GM12891 (cell line): ENCODE results near the gene CCDC47.

Source experiments
- DNase-seq: peaks from one replicate; pipeline ENCODE4 v3.0.0; 2011; ENCODE audit warnings: low spot score; ENCODE audit not compliant: insufficient read length
- FAIRE-seq: peaks from 2 replicates; lab custom pipeline; 2011; peaks lifted over from hg19 to GRCh38; lab: Jason Lieb, UNC
- PAX5 ChIP-seq: IDR thresholded peaks from 2 replicates; pipeline ENCODE4 v1.6.1; 2011; ENCODE audit warnings: low read length, moderate library complexity, mild to moderate bottlenecking; ENCODE audit not compliant: insufficient read depth, severe bottlenecking
- POLR2A ChIP-seq: IDR thresholded peaks from 2 replicates; pipeline ENCODE4 v1.6.1; 2011; ENCODE audit warnings: low read depth, low read length, control low read depth
- POLR2AphosphoS5 ChIP-seq: IDR thresholded peaks from 2 replicates; pipeline ENCODE4 v1.6.1; 2011; ENCODE audit warnings: low read depth, low read length, control low read depth
- POU2F2 ChIP-seq: IDR thresholded peaks from 2 replicates; pipeline ENCODE4 v1.6.1; 2011; ENCODE audit warnings: low read depth, mild to moderate bottlenecking, control low read depth, low read length, moderate library complexity
- SPI1 ChIP-seq: IDR thresholded peaks from 2 replicates; pipeline ENCODE4 v1.6.1; 2011; ENCODE audit warnings: low read depth, low read length, control low read depth
- TAF1 ChIP-seq: IDR thresholded peaks from 2 replicates; pipeline ENCODE4 v1.6.1; 2011; ENCODE audit warnings: low read depth, low read length, control low read depth

CCDC47 gene

DNA sequence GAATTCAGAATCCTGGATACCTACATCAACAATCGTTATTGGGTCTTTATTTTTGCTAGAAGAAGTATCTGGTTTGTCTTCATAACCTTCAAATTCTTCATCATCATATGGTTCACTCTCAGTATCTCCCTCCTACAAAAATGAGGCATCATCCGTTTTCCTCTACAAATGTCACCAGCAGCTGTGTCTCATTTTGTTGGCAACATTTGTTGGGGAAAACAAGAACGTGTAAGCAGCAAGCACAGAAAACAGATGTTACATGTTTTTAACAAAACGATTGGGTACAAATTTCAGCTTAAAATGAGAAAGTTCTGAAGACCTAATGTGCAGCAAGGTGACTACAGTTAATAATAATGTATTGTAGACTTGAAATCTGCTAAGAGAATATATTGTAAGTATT lies 8.7 kb downstream of the CCDC47 start:
- no peak for TF ChIP-seq POLR2A
- TF ChIP-seq TAF1: no peak
- TF ChIP-seq POU2F2: no peak
- TF ChIP-seq PAX5: no peak
- TF ChIP-seq SPI1: no peak
- DNase-seq: no peak
- FAIRE-seq: no peak

DNA sequence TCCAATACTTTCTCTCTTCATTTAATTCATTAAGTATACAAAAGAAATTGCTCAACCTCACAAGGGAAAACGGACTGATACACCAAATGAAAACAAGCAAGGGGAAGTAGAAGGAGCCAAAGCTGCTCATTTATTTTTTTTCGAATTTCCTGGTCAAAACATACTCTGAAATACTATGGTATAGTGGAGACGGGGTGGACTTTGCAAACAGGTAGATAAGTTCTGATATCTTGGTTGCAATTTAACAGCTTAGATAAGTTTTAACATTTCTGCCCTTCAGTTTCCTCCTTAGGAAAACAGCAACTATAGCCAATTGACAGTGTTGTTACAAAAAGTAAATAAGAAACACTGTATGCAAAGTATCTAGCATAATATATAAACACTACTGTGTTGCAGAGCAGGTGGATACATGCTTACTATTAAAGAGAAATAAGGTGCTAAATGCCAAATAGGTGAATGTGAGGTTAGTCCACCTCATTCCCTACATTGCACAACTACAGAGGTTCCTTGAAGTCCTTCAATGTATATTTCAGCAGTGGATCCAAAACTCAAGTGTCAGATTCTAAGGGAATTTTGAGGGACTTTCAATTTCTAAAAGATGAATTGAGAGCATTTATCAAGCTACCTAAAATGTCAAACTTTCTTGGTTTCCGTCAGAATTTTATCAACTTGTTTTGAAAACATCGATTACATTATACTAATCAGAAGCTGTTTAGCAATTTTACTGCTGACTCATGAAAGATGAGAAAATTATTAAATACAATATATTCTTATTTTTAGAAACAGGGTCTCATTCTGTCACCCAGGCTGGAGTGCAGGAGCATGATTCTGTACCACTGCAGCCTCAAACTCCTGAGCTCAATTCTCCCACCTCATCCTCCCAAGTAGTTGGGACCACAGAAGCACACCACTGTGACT lies 11.0 kb downstream of the CCDC47 start:
- TF ChIP-seq TAF1: no peak
- no peak for TF ChIP-seq PAX5
- TF ChIP-seq POU2F2: no peak
- no peak for TF ChIP-seq SPI1
- TF ChIP-seq POLR2A: no peak
- TF ChIP-seq POLR2AphosphoS5: no peak
- FAIRE-seq (no peak), DNase-seq (no peak)

DNA sequence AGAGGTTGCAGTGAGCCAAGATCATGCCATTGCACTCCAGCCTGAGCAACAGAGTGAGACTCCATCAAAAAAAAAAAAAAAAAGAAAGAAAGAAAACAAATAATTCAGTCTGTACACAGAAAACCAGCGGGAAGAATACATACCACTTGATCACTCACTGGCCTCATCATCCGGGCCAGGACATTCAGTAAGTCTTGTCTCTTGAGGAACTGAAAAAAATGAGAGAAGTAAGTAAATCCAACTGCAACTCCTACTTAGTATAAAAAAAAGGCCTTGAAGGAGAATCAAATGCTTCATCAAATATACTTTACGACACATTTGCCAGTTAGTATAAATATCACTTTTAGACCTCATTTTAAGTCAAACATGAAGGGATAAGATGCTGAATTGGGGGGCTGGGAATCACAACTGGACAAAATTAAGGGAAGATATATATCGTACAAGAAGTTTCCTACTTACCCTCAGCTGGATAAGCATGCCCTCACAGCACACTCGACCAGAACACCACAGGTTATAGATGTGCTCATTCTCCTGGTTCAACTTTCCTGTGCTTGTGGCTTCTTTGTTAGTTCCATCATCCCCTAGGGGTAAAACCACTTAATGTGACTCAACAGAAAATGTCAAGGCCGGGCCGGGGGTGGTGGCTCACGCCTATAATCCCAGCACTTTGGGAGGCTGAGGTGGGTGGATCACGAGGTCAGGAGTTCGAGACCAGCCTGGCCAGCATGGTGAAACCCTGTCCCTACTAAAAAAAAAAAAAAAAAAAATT lies 12.4 kb downstream of the CCDC47 start:
- TF ChIP-seq POLR2A (no peak), PAX5 (no peak), POU2F2 (no peak), SPI1 (no peak), POLR2AphosphoS5 (no peak), TAF1 (no peak)
- FAIRE-seq (no peak), DNase-seq (no peak)

DNA sequence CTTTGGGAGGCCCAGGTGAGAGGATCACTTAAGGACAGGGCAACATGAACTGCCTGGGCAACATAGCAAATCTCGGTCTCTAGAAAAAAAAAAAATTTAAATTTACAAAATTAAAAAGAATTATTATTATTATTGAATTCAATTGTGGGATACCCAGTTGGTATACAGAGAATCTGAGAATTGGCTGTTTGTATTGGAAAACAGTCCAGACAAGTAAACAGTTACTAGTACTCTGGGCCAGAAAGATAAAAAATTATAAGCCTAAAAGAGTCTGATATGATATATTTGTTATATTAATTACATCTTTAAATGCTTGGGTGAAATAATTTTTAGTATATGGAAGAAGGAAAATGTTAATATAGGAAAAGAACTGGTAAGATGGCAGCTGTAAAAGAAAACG lies 15.0 kb downstream of the CCDC47 start:
- DNase-seq (no peak), FAIRE-seq (no peak)
- TF ChIP-seq POLR2A (no peak), SPI1 (no peak), POLR2AphosphoS5 (no peak), POU2F2 (no peak), TAF1 (no peak), PAX5 (no peak)

DNA sequence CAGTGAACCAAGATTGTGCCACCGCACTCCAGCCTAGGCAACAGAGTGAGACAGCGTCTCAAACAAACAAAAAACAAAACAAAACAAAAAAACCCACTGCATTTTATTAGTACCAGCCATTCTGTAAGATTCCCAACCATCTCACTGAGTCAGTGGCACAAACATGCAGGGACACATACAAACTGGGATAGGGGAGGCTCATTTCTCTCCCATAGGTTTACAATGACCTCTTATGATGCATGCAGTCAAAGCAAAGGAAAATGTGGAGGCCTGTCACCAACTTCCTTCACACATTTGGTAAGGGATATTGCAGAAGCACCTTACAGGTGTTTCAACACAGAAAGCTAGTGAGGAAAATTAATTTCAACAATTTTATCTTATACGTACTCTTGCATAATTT lies 19.4 kb downstream of the CCDC47 start:
- TF ChIP-seq SPI1: no peak
- TF ChIP-seq POLR2A: no peak
- no peak for TF ChIP-seq TAF1
- no peak for TF ChIP-seq POLR2AphosphoS5
- no peak for TF ChIP-seq PAX5
- no peak for TF ChIP-seq POU2F2
- DNase-seq (no peak), FAIRE-seq (no peak)

DNA sequence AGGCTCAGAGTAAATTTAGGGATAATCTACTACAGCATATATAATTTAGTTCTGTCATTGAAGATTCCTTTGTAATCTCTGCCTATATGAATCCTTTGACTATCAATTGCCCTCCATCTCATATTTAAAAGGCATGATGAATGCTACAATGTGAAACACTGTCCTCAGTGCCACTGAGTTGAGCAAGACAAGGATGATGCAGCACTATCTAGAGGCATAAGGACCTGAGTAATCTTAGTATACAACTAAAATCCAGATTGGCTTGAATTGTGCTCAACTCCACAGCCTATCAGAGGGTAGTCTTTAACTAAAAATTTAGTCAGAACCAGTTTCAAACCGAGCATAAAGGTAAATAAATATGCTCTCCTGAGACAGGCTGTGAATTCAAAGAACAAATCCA lies 20.2 kb downstream of the CCDC47 start:
- FAIRE-seq (no peak), DNase-seq (no peak)
- TF ChIP-seq POLR2A (no peak), POU2F2 (no peak), TAF1 (no peak), POLR2AphosphoS5 (no peak), SPI1 (no peak), PAX5 (no peak)

DNA sequence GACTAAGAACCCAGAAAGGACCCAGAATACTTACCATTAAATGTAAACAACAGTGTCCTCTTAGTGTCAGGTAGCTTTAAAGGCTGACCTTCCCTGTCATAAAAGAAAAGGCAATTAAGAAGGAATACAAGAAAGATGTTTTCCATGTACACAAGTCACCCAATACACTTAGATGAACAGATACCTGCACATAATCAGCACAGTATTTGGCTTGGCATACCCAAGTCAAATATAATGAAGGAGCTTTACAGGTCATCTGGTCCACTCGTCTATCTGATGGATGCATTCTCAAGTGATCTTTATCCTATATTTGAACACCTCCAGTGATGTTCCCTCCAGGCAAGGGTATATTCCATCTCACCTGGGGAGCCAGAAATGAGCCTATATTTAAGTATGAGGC lies 20.7 kb downstream of the CCDC47 start:
- TF ChIP-seq POU2F2 (no peak), TAF1 (no peak)
- DNase-seq (no peak), FAIRE-seq (no peak)

DNA sequence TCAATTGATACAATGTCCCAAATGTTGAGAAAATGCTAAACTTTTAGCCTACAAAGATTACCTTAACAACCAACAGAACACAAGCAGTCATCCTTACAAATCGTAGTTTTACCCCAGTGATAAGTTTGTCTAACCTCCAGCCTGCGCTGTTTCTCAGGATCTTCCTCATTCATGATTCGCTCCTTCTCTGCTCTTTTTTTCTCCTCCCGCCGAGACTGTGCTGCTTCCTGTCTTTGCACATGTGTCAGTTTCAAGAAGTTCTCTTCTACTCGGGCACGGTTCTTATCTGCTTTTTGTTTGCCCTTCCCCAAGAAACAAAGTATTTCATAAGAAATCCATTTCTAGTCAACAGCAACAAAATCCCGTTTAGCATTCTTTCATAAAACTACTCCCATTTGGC lies 21.6 kb downstream of the CCDC47 start:
- peak; percentile 88 for FAIRE-seq
- no peak for DNase-seq
- TF ChIP-seq TAF1: no peak
- TF ChIP-seq POU2F2: no peak
- no peak for TF ChIP-seq POLR2A
- TF ChIP-seq PAX5: no peak

DNA sequence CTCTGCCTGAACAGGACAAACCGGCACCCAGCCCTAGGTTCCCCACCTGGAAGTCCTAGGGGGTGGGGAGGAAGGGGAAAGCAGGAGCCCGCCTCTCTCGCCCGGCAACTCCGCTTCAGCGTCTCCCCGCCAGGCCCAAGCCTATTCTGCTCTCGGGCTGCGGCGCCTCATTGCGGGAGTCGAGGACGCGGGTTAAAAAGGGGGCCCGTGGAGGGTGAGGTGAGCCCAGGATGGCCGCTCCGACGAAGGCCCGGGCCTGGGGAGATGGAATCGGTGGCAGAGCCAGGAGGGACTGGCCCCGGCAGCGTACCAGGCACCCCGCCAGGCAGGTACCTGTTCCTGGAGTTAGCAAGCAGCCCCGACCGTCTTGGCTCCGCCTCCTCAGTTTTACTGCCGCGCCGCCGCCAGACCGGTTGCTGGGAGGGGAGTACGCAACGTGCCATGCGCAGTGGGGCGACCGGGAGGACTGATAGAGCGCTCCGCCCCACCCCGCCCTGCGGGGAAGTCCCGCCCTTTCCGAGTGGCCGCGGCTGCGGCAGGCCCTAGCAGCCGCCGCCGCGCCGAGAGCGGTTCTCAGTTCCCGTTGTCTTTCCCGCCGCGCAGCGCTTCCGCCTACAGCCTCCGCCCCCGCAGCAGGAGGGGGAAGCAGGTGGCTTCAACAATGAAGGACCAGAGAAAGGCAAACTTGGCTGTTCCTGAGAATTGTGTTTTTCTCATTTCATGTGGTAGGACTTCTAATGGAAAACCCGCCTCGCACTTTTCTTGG lies 31.8 kb downstream of the CCDC47 start, which contains the start of gene STRADA:
Gene STRADA, minus strand, starts transcription at position 392 of the 766 bp plus-strand sequence. CDS start 13,430 bp downstream, outside the sequence.
- TF ChIP-seq POU2F2 (peak; percentile 28; the same call in 1 of the 2 replicates), SPI1 (peak; percentile 94), PAX5 (no peak), POLR2A (peak; percentile 97), POLR2AphosphoS5 (peak; percentile 88), TAF1 (peak; percentile 66)
- FAIRE-seq (peak; percentile 96), DNase-seq (peak; percentile 84)
